GM12872 (cell line): Measurements from ENCODE around the gene PLPP6.

Experiments used
- CTCF ChIP-seq: IDR thresholded peaks from 3 replicates; pipeline ENCODE4 v1.5.1; 2011; ENCODE audit warnings: low read depth, mild to moderate bottlenecking, low read length, moderate library complexity; ENCODE audit not compliant: insufficient read depth

The PLPP6 gene

GRCh38 chr9:4663956-4664355 lies 1.9 kb downstream of the PLPP6 start:
- no peak for TF ChIP-seq CTCF

GRCh38 chr9:4665357-4665756 lies 3.3 kb downstream of the PLPP6 start:
- no peak for TF ChIP-seq CTCF

- peak; percentile 33; the same call in 2 of the 3 replicates for TF ChIP-seq CTCF
Measured at GRCh38 chr9:4666042-4666699, 4.1 kb downstream of the PLPP6 start, which contains the start of gene SPATA6L. SPATA6L (minus strand) TSS chr9:4666480; CDS start chr9:4666250, 230 bp downstream.

GRCh38 chr9:4667681-4668080 lies 5.6 kb downstream of the PLPP6 start:
- TF ChIP-seq CTCF = no peak

GRCh38 chr9:4668604-4669003 lies 6.5 kb downstream of the PLPP6 start:
- no peak for TF ChIP-seq CTCF

- TF ChIP-seq CTCF = no peak
Measured at GRCh38 chr9:4669890-4670289, 7.8 kb downstream of the PLPP6 start.

GRCh38 chr9:4670591-4670990 lies 8.5 kb downstream of the PLPP6 start:
- TF ChIP-seq CTCF = no peak
